GM19238 (cell line): Measurements from ENCODE around the gene PRKCE.

Source experiments
- DNase-seq: peaks from one replicate; pipeline ENCODE4 v3.0.0; 2011; ENCODE audit warnings: low spot score; ENCODE audit not compliant: insufficient read length

The PRKCE gene

GRCh38 chr2:46134531-46135227, 483.2 kb downstream of the PRKCE start:
- DNase-seq, result no peak

GRCh38 chr2:46135228-46135855, 483.9 kb downstream of the PRKCE start:
- DNase-seq, result no peak

- no peak for DNase-seq
Observed at GRCh38 chr2:46135958-46136357, 484.5 kb downstream of the PRKCE start.

GRCh38 chr2:46136481-46136880, 485.0 kb downstream of the PRKCE start:
- no peak for DNase-seq

- no peak for DNase-seq
Observed at GRCh38 chr2:46136953-46137352, 485.5 kb downstream of the PRKCE start.

- DNase-seq, result no peak
Observed at GRCh38 chr2:46142546-46143428, 491.3 kb downstream of the PRKCE start.

- no peak for DNase-seq
Observed at GRCh38 chr2:46143429-46144132, 492.1 kb downstream of the PRKCE start.

- no peak for DNase-seq
Observed at GRCh38 chr2:46144133-46144800, 492.8 kb downstream of the PRKCE start.

- no peak for DNase-seq
Observed at GRCh38 chr2:46145017-46145416, 493.5 kb downstream of the PRKCE start.

GRCh38 chr2:46145840-46146239, 494.4 kb downstream of the PRKCE start:
- no peak for DNase-seq

- DNase-seq, result no peak
Observed at GRCh38 chr2:46146866-46147502, 495.5 kb downstream of the PRKCE start.

- no peak for DNase-seq
Observed at GRCh38 chr2:46147626-46148368, 496.3 kb downstream of the PRKCE start.

GRCh38 chr2:46148369-46148736, 496.9 kb downstream of the PRKCE start:
- DNase-seq, result no peak

GRCh38 chr2:46150445-46150955, 499.0 kb downstream of the PRKCE start:
- no peak for DNase-seq

- no peak for DNase-seq
Observed at GRCh38 chr2:46151577-46151976, 500.1 kb downstream of the PRKCE start.

- no peak for DNase-seq
Observed at GRCh38 chr2:46153996-46154753, 502.7 kb downstream of the PRKCE start.

- DNase-seq, result no peak
Observed at GRCh38 chr2:46157072-46157965, 505.8 kb downstream of the PRKCE start.

- no peak for DNase-seq
Observed at GRCh38 chr2:46157966-46158310, 506.5 kb downstream of the PRKCE start.
